GM12865 (cell line): ENCODE results near the gene TNS3.

ENCODE experiments used
- DNase-seq: peaks from one replicate; pipeline ENCODE4 v3.0.0; 2010; ENCODE audit warnings: low read depth
- H3K4me3 ChIP-seq: 2 replicates; pipeline ENCODE4 v1.5.1; 2011; ENCODE audit warnings: mild to moderate bottlenecking, low read depth, low read length, control low read depth
- CTCF ChIP-seq: IDR thresholded peaks from 2 replicates; pipeline ENCODE4 v1.5.1; 2011; ENCODE audit warnings: low read length, control low read depth, low read depth, inconsistent platforms; ENCODE audit not compliant: insufficient read depth; ENCODE audit errors: missing control alignments

Gene TNS3

DNA sequence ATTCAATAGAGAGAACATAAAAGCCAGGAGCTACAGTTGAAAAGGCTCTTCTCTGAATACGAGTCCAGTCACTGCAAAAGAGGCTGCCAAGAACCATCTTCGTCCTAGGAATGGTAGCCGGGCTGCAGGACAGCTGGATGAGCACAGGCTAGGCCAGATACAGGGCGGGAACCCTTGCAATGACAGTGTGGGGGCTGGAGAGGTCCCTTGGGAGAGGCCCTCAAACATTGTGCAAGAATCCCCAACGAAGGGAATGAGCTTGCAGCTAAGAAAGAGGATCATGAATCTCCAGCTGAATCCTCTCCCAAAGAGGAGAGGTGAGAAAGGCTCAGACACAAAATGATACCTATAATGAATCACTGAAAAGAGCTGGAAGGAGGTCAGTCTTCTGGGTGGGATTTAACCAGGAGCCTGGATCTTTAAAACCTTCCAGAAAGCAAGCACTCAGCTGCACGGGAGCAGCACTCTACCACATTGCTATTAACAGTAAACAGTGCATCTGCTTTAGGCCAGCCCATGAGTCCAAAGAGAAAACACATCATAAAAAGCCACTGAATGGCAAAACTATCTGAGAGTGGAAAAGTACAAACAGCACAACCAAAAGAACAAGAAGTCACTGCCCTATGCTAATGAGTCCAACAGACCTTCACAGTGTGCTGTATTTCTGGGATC lies 287.9 kb downstream of the TNS3 start:
- no peak overlapping the region for H3K4me3 ChIP-seq
- DNase-seq: no peak
- no peak for TF ChIP-seq CTCF

DNA sequence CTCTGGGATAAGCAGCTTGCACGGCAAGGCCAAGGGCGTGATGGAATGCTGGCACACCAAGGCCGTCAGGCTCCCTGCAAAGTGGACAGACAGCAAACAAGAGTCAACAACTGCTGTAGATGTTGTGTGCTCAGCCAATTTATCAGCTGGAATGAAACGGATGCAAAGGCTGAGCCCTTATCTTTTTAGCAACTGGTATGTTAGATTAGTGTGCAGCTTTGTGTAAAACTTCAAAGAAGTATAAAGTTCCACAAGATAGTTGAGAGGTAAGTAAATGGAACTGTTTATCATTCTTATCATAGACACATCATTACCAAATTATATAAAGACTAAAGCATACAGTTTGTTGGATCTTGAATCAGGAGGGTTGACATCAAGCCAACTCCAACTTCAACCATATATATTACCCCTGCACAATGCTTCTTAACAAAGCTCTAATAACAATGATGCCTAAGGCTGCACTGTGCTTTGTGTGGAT lies 289.0 kb downstream of the TNS3 start:
- TF ChIP-seq CTCF: no peak
- no peak for DNase-seq

GRCh38 chr7:47291461-47292081 lies 290.3 kb downstream of the TNS3 start:
- no peak overlapping the region for H3K4me3 ChIP-seq
- no peak for TF ChIP-seq CTCF
- DNase-seq: peak; percentile 73

More for the DNA sequence above, 289.0 kb downstream of the TNS3 start:
- H3K4me3 ChIP-seq: no peak overlapping the region

GRCh38 chr7:47290867-47291266 lies 291.0 kb downstream of the TNS3 start:
- no peak for TF ChIP-seq CTCF
- H3K4me3 ChIP-seq: no peak overlapping the region
- no peak for DNase-seq

DNA sequence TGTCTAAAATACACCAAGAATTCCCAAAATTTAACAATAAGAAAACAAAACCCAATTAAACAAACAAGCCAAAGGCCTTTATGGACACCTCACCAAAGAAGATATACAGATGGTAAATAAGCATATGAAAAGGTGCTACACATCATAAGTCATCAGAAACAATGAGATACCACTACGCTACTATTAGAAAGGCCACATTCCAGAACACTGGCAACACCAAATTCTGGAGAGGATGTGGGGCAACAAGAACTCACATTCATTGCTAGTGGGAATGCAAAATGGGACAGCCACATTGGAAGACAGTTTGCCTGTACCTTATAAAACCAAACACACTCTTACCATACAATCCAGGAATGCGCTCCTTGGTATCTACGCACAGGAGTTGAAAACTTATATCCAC lies 291.4 kb downstream of the TNS3 start:
- TF ChIP-seq CTCF: no peak
- no peak overlapping the region for H3K4me3 ChIP-seq
- no peak for DNase-seq

- no peak for TF ChIP-seq CTCF
- no peak overlapping the region for H3K4me3 ChIP-seq
Observed at GRCh38 chr7:47288060-47288459, 293.9 kb downstream of the TNS3 start.

More at GRCh38 chr7:47288060-47288459, 293.9 kb downstream of the TNS3 start:
- no peak for DNase-seq
